GM12892 (cell line): ENCODE data around the gene CNGA2.

Experiments used
- DNase-seq: peaks from one replicate; pipeline ENCODE4 v3.0.0; 2011; ENCODE audit not compliant: insufficient read length
- FAIRE-seq: peaks from 2 replicates; lab custom pipeline; 2011; peaks lifted over from hg19 to GRCh38; lab: Jason Lieb, UNC
- POLR2A ChIP-seq: IDR thresholded peaks from 2 replicates; pipeline ENCODE4 v1.6.1; 2011; ENCODE audit warnings: low read depth, low read length, control low read depth
- POLR2AphosphoS5 ChIP-seq: IDR thresholded peaks from 2 replicates; pipeline ENCODE4 v1.6.1; 2011; ENCODE audit warnings: low read depth, low read length, control low read depth
- TAF1 ChIP-seq: IDR thresholded peaks from 2 replicates; pipeline ENCODE4 v1.6.1; 2011; ENCODE audit warnings: low read depth, mild to moderate bottlenecking, control low read depth, low read length, borderline replicate concordance

CNGA2 gene

GRCh38 chrX:151738751-151739150, 4.2 kb downstream of the CNGA2 start:
- DNase-seq, result no peak
- FAIRE-seq, result no peak
- TF ChIP-seq POLR2A (no peak), TAF1 (no peak), POLR2AphosphoS5 (no peak)

- TF ChIP-seq POLR2A (no peak), TAF1 (no peak), POLR2AphosphoS5 (no peak)
- DNase-seq (no peak), FAIRE-seq (no peak)
These were observed 7.1 kb downstream of the CNGA2 start for GRCh38 chrX:151741606-151742005.

DNA sequence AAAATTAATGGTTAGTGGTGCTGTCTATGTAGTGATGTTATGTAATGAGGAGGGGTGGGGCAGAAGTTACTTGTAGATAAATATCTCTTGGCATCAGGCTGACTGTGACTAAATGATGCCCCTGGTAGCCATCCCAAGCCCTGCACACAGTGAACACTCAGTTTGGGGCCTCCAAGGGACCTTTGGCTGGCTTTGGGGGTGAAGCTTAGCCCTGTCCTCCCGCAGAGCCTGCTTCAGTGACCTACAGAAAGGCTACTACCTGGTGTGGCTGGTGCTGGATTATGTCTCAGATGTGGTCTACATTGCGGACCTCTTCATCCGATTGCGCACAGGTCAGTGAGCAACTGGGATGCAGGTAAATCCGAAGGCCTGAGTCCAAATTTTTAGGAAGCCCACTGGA, 7.8 kb downstream of the CNGA2 start:
- DNase-seq, result no peak
- TF ChIP-seq POLR2A (no peak), POLR2AphosphoS5 (no peak), TAF1 (no peak)
- no peak for FAIRE-seq

DNA sequence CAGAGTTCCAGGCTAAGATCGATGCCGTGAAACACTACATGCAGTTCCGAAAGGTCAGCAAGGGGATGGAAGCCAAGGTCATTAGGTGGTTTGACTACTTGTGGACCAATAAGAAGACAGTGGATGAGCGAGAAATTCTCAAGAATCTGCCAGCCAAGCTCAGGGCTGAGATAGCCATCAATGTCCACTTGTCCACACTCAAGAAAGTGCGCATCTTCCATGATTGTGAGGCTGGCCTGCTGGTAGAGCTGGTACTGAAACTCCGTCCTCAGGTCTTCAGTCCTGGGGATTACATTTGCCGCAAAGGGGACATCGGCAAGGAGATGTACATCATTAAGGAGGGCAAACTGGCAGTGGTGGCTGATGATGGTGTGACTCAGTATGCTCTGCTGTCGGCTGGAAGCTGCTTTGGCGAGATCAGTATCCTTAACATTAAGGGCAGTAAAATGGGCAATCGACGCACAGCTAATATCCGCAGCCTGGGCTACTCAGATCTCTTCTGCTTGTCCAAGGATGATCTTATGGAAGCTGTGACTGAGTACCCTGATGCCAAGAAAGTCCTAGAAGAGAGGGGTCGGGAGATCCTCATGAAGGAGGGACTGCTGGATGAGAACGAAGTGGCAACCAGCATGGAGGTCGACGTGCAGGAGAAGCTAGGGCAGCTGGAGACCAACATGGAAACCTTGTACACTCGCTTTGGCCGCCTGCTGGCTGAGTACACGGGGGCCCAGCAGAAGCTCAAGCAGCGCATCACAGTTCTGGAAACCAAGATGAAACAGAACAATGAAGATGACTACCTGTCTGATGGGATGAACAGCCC, 9.3 kb downstream of the CNGA2 start:
- DNase-seq (no peak), FAIRE-seq (no peak)
- TF ChIP-seq POLR2A (no peak), POLR2AphosphoS5 (no peak), TAF1 (no peak)

GRCh38 chrX:151745651-151746050, 11.1 kb downstream of the CNGA2 start:
- no peak for FAIRE-seq
- DNase-seq, result no peak
- no peak for TF ChIP-seq POLR2AphosphoS5
- TF ChIP-seq TAF1, result no peak
- TF ChIP-seq POLR2A, result no peak

- DNase-seq (no peak), FAIRE-seq (no peak)
- TF ChIP-seq POLR2AphosphoS5 (no peak), POLR2A (no peak), TAF1 (no peak)
These were observed 12.0 kb downstream of the CNGA2 start for GRCh38 chrX:151746502-151746901.

DNA sequence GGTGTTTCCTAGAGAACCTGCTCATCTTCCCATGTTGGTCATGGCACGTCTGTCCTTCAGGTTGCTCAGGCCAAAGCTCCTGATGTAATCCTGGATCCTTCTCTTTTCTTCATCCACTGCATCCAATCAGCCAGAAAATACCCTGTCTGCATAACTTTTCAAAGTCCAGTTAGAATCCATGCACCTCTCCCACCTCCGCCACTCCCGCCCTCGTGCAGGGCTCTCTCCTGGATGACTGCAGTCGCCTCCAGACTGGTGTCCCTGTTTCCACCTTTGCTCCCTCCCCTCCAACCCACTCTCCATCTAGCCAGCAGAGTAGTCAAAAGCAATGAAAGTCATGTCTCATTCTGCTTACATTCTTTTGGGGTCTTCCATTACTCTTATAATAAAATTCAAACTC, 16.0 kb downstream of the CNGA2 start:
- no peak for FAIRE-seq
- DNase-seq, result no peak
- TF ChIP-seq POLR2A (no peak), TAF1 (no peak), POLR2AphosphoS5 (no peak)

- no peak for TF ChIP-seq POLR2A
- no peak for TF ChIP-seq TAF1
- TF ChIP-seq POLR2AphosphoS5, result no peak
- FAIRE-seq (no peak), DNase-seq (no peak)
These were observed 18.3 kb downstream of the CNGA2 start for GRCh38 chrX:151752847-151753246.

DNA sequence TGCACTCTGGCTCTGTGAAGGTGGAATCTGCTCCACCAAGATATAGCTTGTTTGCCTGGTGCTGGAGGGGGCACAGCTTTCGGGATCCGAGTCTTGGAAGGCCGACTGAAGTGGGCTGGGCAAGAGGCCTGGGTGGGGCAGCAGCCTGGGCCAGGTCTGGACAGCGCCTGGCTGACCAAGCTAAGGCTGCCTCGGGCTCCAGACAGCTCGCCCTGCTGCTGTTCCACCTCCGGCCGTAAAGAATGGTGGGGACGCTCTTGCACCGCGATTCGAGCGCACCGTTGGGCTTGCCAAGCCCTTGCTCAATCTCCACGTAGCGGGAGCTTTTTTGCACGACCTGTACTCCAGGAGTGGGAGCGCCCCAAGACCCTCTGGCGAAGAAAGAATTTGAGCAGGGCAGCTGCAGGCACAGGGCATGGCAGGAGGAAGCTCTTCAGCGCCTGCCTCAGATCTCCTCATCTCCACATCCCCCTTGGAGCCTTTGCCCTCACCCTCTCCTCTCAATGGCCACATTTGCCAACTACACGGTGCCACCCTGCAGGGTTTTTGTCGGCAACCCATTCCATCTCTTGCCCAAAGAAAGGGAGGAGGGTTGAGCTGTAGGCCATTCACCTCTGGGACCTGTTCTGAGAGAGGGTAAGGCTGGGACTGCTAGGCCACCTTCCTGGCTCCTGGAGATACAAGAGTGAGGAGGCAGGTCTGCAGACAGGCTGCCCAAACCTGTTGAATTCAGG, 18.9 kb downstream of the CNGA2 start:
- peak; percentile 54 for DNase-seq
- TF ChIP-seq POLR2A (no peak), POLR2AphosphoS5 (no peak), TAF1 (no peak)

GRCh38 chrX:151754047-151754429, 19.5 kb downstream of the CNGA2 start:
- FAIRE-seq, result no peak
- TF ChIP-seq POLR2A, result no peak
- TF ChIP-seq POLR2AphosphoS5, result no peak
- TF ChIP-seq TAF1, result no peak
- DNase-seq, result no peak

More for the DNA sequence above, 18.9 kb downstream of the CNGA2 start:
- FAIRE-seq, result peak; percentile 79

DNA sequence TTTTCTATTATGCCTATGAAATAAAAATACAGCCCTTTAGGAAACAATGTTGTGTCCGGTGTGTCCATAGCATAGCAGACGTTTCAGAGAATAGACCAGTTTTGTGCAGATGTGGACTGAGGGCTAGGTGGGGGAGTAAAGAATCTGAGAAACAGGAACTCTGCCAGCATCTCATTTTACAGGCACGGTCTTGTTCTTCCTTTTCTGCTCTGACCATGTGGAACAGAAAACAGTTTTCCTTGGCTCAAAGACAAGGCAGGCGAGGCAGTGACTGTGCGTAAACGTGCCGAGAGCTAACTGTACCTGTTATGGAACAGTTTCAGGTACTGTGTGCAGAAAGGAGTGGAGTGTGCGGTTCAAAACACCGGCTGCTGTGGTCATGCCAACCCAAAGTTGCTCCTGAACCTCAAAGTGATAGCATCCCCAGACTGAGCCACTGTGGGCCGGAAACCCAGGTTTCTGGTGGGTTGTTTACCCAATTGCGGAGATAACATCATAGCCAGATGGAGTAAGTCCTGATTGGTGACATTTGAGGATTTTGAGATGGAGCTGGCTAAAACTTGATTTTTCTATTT, 20.2 kb downstream of the CNGA2 start:
- TF ChIP-seq POLR2AphosphoS5 (no peak), POLR2A (no peak), TAF1 (no peak)
- FAIRE-seq (no peak), DNase-seq (no peak)
